22Rv1 (cell line): Measurements from ENCODE around the gene CPLANE2.

Experiments
- H3K27ac ChIP-seq: fragments of 450-650 bp; 2 replicates; pipeline ENCODE4 v1.5.1; 2017
- ZFX ChIP-seq: fragments of 450-650 bp; IDR thresholded peaks from 2 replicates; pipeline ENCODE4 v1.6.1; 2017; ENCODE audit warnings: antibody characterized with exemption, borderline replicate concordance
- TF ChIP-seq, protein P1 (sequence below): fragments of 450-650 bp; IDR thresholded peaks from 2 replicates; pipeline ENCODE4 v1.5.1; 2017; ENCODE audit warnings: mild to moderate bottlenecking

CPLANE2 gene, protein sequence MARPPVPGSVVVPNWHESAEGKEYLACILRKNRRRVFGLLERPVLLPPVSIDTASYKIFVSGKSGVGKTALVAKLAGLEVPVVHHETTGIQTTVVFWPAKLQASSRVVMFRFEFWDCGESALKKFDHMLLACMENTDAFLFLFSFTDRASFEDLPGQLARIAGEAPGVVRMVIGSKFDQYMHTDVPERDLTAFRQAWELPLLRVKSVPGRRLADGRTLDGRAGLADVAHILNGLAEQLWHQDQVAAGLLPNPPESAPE

DNA sequence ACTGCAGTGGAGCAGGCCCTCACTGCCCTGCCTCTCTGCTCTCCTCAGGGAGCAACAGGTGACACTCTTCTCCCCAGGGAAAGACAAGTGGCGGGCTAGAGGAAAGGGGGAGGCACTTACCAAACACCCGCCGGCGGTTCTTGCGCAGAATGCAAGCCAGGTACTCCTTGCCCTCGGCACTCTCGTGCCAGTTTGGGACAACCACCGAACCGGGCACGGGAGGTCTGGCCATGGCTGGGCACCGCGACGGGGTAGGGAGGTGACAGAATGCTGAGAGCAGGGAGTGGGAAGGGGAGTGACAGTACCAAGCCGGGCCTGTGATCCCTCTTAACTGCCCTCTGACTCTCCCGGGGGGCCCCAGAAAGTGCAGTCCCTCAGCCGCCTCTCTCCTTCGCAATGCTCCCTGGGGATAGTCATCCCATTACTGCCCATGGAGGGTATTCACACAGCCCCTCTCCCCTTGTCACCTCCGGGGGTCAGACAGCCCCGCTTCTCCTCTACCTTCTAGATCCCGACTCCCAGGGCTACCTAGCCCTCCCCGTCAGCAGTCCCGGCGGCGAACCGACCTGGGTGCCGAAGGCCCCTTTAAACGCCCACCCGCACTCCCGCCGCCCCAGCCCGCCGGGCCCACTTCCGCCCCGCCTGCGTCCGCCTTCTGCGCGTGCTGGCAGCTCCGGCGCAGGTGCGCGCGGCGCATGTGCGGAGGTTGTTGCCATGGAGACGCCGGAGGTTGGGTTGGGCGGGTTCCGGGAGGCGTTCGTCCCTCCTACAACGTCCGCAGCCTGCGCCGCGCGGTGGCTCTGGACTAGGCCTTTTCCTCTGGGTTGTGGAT, at the start of gene CPLANE2:
CPLANE2 (minus strand) TSS at position 673 of the 832 bp plus-strand sequence; CDS start at position 232, 441 bp downstream.
- H3K27ac ChIP-seq, result peak within 1 kb of the TSS; percentile 84
- TF ChIP-seq, protein P1, sequence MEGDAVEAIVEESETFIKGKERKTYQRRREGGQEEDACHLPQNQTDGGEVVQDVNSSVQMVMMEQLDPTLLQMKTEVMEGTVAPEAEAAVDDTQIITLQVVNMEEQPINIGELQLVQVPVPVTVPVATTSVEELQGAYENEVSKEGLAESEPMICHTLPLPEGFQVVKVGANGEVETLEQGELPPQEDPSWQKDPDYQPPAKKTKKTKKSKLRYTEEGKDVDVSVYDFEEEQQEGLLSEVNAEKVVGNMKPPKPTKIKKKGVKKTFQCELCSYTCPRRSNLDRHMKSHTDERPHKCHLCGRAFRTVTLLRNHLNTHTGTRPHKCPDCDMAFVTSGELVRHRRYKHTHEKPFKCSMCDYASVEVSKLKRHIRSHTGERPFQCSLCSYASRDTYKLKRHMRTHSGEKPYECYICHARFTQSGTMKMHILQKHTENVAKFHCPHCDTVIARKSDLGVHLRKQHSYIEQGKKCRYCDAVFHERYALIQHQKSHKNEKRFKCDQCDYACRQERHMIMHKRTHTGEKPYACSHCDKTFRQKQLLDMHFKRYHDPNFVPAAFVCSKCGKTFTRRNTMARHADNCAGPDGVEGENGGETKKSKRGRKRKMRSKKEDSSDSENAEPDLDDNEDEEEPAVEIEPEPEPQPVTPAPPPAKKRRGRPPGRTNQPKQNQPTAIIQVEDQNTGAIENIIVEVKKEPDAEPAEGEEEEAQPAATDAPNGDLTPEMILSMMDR, result 0 out of 2 replicates have a peak, but pooled peaks have one; percentile 13
- TF ChIP-seq ZFX, result no peak

DNA sequence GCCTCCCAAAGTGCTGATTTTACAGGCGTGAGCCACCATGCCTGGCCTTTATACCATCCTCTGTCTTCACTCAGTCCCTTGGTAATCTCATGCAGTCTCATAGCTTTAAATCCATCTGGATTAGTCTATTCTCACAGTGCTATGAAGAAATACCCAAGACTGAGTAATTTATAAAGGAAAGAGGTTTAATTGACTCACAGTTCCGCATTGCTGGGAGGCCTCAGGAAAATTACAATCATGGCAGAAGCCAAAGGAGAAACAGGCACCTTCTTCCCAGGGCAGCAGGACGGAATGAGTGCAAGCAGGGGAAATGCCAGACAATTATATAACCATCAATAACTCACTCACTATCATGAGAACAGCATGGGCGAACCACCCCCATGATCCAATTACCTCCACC, 49.1 kb upstream of the CPLANE2 start:
- H3K27ac ChIP-seq, result no peak overlapping the region
- TF ChIP-seq, protein P1, result no peak
- no peak for TF ChIP-seq ZFX

DNA sequence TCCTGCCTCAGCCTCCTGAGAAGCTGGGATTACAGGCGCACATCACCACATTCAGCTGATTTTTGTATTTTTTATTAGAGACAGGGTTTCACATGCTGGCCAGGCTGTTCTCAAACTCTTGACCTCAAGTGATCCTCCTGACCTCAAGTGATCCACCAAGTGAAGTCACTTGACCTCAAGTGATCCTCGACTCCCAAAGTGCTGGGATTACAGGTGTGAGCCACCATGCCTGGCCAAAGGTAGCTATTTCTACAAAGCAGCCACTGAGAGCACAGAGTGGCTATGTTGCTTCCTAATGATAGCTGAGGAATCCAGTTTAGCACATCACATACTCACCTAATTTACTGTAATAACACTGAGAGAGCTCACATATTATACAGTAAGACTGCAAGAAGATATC, 44.8 kb upstream of the CPLANE2 start:
- no peak overlapping the region for H3K27ac ChIP-seq
- TF ChIP-seq, protein P1, result no peak
- TF ChIP-seq ZFX, result no peak

DNA sequence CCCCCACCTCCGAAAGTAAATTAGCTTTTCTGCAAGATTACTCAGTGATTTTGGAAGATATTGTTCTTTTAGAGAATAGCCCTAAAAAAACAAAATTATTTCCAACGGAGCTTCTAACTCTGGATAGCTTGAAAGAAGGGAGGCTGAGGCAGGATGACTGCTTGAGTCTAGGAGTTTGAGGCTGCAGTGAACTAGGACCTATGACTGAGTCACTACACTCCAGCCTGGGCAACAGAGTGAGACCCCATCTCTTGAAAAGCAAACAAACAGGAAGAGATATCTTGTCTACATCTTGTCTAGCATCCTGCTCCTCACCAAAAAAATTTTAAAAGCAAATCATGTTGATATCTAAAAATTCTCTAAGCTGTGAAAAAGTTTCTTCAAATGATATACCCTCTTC, 42.2 kb upstream of the CPLANE2 start:
- TF ChIP-seq, protein P1, result no peak
- TF ChIP-seq ZFX, result no peak
- no peak overlapping the region for H3K27ac ChIP-seq

DNA sequence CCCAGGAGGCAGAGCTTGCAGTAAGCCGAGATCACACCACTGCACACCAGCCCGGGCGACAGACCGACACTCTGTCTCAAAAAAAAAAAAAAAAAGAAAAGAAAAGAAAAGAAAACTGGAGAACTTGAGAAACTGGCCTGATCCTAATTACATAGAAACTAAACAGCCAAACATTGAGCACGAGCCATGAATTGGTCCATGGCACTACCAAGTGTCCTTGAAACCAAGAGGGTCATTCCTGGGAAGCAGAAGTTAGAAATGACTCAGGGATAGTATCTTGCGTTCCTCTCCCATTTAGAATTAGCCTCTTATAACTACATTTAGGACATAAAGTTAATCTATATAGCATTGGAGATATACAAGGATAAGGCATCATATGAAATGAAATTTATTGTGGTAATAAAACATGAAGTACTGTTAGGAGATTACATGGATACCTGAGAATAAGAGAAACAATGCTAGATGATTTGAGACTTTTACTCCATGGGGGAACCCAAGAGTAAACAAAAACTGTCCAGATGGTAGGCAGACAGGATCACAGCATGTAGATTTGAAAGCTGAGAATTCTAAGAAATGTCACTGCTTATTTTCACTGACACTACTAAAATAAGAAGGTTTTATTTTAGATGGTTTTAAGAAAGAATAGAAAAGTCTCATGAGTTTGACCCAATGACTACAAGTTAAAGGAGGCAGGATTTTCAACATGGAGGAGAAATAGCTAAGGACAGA, 39.5 kb upstream of the CPLANE2 start:
- TF ChIP-seq, protein P1, result no peak
- H3K27ac ChIP-seq, result no peak overlapping the region

DNA sequence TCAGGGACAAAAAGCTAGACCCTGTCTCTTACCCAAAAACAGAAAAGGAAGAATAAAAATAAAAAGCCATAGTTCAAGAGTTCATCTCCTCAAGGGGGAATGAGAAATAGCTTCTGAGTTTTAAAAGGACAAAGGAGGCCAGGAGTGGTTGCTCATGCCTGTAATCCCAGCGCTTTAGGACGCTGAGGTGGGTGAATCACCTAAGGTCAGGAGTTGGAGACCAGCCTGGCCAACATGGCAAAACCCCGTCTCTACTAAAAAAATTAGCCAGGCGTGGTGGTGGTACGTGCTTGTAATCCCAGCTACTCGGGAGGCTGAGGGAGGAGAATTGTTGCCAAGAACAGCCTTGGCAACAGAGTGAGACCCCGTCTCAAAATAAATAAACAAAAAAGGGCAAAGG, 38.6 kb upstream of the CPLANE2 start:
- no peak overlapping the region for H3K27ac ChIP-seq
- TF ChIP-seq ZFX, result no peak
- TF ChIP-seq, protein P1, result no peak

DNA sequence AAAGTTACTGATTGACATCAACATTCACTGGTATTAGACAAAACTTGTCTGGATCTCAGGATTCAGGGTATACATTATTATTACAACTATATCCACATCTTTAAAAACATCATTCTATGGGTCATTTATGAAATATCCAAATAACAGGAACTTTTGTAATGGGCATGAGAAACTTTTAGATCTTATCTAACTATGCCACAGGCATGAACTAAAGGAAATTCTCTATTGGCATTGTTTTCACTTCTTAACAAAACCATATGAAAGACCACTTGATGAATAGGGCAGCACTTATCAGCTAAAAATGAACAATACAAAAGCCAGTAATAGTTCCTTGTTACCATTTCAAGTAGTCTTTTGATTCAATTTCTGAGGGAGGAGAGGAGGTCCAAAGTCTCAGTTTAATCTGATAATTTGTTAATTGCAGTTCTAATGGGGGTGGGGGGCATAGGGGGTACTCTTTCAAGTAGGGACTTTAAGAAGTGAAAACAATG, 30.8 kb upstream of the CPLANE2 start:
- no peak for TF ChIP-seq ZFX
- TF ChIP-seq, protein P1, result no peak
- no peak overlapping the region for H3K27ac ChIP-seq
